WERI-Rb-1 (cell line): ENCODE data around the gene IP6K1.
"Not testable (repeated sequence)": the region's sequence is repeated elsewhere in the genome, so short reads cannot be mapped to it uniquely, and the experiment has no call there.

Experiments used
- DNase-seq: peaks from one replicate; pipeline ENCODE4 v3.0.0-alpha.2; 2020
- H3K27ac ChIP-seq: fragments of 250-450 bp; sonication (Bioruptor Pico); 2 replicates; pipeline ENCODE4 v1.5.1; 2020; ENCODE audit warnings: mild to moderate bottlenecking, moderate library complexity
- H3K27me3 ChIP-seq: fragments of 250-450 bp; sonication (Bioruptor Pico); 2 replicates; pipeline ENCODE4 v1.5.1; 2021; ENCODE audit warnings: mild to moderate bottlenecking, low read depth, moderate library complexity; ENCODE audit not compliant: insufficient read depth, severe bottlenecking
- H3K36me3 ChIP-seq: fragments of 250-450 bp; sonication (Bioruptor Pico); 2 replicates; pipeline ENCODE4 v1.5.1; 2020; ENCODE audit warnings: mild to moderate bottlenecking, moderate library complexity
- H3K4me3 ChIP-seq: 2 replicates; pipeline ENCODE4 v1.5.1; 2011; ENCODE audit warnings: low read depth, mild to moderate bottlenecking, control low read depth, low read length
- H3K9me3 ChIP-seq: fragments of 250-450 bp; sonication (Bioruptor Pico); 2 replicates; pipeline ENCODE4 v1.5.1; 2021; ENCODE audit warnings: mild to moderate bottlenecking, moderate library complexity; ENCODE audit not compliant: severe bottlenecking
- TF ChIP-seq, protein P1 (sequence below): IDR thresholded peaks from 2 replicates; pipeline ENCODE4 v1.5.1; 2011; ENCODE audit warnings: low read depth, mild to moderate bottlenecking, control low read depth, inconsistent platforms, low read length

The IP6K1 gene

DNA sequence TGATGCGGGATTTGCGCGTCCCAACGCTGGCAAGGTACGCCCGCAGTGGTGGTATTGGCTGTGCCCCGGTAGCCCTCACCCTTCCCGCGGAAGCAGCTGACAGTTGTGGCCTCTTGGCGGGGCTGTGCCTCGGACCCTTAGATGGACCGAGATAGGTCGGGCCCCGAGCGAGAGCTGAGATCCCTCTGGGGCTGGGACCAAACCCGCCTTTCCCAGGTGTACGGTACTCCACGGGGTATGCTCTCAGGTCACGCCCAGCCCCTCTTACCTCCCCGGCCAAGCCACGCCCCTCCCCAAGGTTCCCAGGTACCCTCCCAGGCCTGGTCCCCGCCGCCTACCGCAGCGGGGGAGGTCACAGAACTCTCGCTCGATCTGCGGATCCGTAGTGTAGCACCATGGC is 100.0 kb downstream of the IP6K1 start:
- H3K27me3 ChIP-seq, H3K27ac ChIP-seq, H3K9me3 ChIP-seq: not testable (repeated sequence)
- peak overlapping the region; percentile 38 for H3K4me3 ChIP-seq
- peaks cover 25% of the 10 kb centered on the region for H3K36me3 ChIP-seq
- DNase-seq, result peak; percentile 35

DNA sequence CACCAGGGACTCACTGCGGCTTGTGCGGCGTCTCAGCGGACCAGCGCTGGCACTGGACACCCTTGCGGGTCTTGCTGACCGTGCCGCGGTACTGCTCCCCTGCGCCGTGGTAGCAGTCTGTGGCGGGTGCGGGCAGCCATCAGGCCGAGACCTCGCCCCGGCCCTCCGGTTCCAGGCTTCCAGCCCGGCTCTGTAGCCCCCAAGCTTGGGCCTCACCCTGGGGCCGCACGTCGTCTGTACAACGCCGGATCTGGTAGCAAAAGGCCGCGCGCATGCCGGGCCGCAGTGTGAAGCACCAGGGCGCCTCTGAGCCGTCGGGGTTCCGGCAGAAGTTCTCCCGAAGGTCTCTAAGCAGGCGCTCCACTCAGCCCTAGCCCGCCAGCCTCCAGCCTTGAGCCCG is 100.5 kb downstream of the IP6K1 start:
- not testable (repeated sequence) for H3K27me3 ChIP-seq, H3K9me3 ChIP-seq, H3K4me3 ChIP-seq, H3K27ac ChIP-seq, DNase-seq
- peaks cover 28% of the 10 kb centered on the region for H3K36me3 ChIP-seq

GRCh38 chr3:49685103-49685502 is 101.2 kb downstream of the IP6K1 start:
- not testable (repeated sequence) for H3K27ac ChIP-seq, H3K27me3 ChIP-seq, H3K9me3 ChIP-seq, DNase-seq, H3K4me3 ChIP-seq
- peaks cover 36% of the 10 kb centered on the region for H3K36me3 ChIP-seq

DNA sequence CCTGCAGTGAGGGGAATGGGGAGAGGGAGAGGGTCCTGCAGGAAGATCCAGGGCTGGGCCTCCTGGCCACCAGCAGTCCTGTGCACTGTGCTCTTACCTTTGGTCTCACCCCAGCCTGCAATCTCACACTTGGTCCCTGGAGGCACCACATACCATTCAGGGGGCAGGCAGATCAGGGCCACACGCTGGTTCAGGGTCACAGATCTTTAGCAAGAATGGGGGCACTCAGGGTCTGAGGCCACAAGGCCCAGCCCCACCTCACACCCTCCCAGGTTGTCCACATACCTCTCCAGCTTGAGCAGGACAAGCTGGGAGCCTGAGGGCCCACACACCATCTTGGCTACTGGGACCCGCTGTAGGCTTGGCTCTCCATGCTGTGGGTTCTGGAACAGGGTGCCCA is 101.9 kb downstream of the IP6K1 start:
- not testable (repeated sequence) for H3K27ac ChIP-seq, H3K9me3 ChIP-seq, H3K27me3 ChIP-seq, DNase-seq, H3K4me3 ChIP-seq
- peaks cover 42% of the 10 kb centered on the region for H3K36me3 ChIP-seq

- Histone ChIP-seq H3K27ac (no peak overlapping the region), H3K36me3 (peaks cover 53% of the 10 kb centered on the region), H3K9me3 (no peaks in the 10 kb centered on the region), H3K27me3 (no peaks in the 10 kb centered on the region), H3K4me3 (no peak overlapping the region)
- DNase-seq, result no peak
- TF ChIP-seq, protein P1, sequence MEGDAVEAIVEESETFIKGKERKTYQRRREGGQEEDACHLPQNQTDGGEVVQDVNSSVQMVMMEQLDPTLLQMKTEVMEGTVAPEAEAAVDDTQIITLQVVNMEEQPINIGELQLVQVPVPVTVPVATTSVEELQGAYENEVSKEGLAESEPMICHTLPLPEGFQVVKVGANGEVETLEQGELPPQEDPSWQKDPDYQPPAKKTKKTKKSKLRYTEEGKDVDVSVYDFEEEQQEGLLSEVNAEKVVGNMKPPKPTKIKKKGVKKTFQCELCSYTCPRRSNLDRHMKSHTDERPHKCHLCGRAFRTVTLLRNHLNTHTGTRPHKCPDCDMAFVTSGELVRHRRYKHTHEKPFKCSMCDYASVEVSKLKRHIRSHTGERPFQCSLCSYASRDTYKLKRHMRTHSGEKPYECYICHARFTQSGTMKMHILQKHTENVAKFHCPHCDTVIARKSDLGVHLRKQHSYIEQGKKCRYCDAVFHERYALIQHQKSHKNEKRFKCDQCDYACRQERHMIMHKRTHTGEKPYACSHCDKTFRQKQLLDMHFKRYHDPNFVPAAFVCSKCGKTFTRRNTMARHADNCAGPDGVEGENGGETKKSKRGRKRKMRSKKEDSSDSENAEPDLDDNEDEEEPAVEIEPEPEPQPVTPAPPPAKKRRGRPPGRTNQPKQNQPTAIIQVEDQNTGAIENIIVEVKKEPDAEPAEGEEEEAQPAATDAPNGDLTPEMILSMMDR, result no peak
Measured at GRCh38 chr3:49683162-49683561, 103.2 kb downstream of the IP6K1 start.

- DNase-seq, result no peak
- Histone ChIP-seq H3K36me3 (peaks cover 69% of the 10 kb centered on the region), H3K27ac (no peak overlapping the region), H3K4me3 (no peak overlapping the region), H3K9me3 (no peaks in the 10 kb centered on the region), H3K27me3 (no peaks in the 10 kb centered on the region)
- TF ChIP-seq, protein P1, result no peak
Measured at GRCh38 chr3:49681543-49681942, 104.8 kb downstream of the IP6K1 start.

DNA sequence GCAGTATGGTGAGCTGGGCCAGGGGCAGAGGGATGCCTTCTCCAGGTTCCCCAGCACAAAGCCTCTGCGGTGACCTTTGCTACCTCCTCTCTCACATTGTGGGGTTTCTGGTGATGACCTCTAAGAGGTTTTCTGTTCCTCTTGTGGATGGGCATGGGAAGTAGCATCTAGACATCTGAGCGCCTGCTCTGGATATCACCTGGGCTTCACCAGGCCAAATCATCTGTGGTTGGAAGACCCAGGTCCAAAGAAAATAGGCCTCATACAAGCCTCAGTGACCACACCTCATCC is 105.2 kb downstream of the IP6K1 start:
- TF ChIP-seq, protein P1, result no peak
- DNase-seq, result no peak
- H3K27me3 ChIP-seq, result no peaks in the 10 kb centered on the region
- no peak overlapping the region for H3K27ac ChIP-seq
- H3K9me3 ChIP-seq, result no peaks in the 10 kb centered on the region
- H3K36me3 ChIP-seq, result peaks cover 73% of the 10 kb centered on the region
- no peak overlapping the region for H3K4me3 ChIP-seq

- no peak for DNase-seq
- Histone ChIP-seq H3K27me3 (no peaks in the 10 kb centered on the region), H3K36me3 (peaks cover 78% of the 10 kb centered on the region), H3K27ac (no peak overlapping the region), H3K9me3 (no peaks in the 10 kb centered on the region), H3K4me3 (no peak overlapping the region)
- TF ChIP-seq, protein P1, result no peak
Measured at GRCh38 chr3:49680493-49681231, 105.7 kb downstream of the IP6K1 start.
